GM18873 (cell line): ENCODE data around the gene PSME1.

ENCODE experiments used
- ATAC-seq: cut with Tn5 transposase; IDR thresholded peaks from one replicate; pipeline ENCODE4 v1.9.1; 2021; ENCODE audit warnings: mild to moderate bottlenecking, moderate library complexity, moderate number of reproducible peaks; ENCODE audit not compliant: unreplicated experiment, low FRiP score

PSME1 gene

GRCh38 chr14:24184104-24184970 is 48.3 kb downstream of the PSME1 start:
- ATAC-seq, result no peak

- no peak for ATAC-seq
Measured at GRCh38 chr14:24185026-24185425, 49.0 kb downstream of the PSME1 start.

DNA sequence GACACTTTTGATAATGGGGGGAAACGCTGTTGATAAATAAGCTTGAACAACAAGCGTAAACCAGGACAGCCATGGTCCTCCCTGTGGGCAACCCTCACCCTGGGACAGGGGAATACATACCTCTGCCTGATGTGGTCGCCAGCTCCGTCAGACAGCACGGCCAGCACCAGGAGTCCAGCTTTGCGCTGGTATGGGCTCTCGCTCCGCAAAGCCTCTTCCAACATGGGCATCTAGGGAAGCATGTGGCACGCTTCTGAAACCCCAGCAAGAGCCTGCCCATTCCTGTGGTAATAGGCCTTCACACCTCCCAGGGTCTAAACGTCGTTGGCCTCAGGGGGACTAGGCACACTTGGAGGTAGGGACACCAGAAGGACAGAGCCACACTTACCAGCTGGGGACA is 49.7 kb downstream of the PSME1 start:
- ATAC-seq, result no peak

- ATAC-seq, result no peak
Measured at GRCh38 chr14:24186831-24187538, 51.0 kb downstream of the PSME1 start.

DNA sequence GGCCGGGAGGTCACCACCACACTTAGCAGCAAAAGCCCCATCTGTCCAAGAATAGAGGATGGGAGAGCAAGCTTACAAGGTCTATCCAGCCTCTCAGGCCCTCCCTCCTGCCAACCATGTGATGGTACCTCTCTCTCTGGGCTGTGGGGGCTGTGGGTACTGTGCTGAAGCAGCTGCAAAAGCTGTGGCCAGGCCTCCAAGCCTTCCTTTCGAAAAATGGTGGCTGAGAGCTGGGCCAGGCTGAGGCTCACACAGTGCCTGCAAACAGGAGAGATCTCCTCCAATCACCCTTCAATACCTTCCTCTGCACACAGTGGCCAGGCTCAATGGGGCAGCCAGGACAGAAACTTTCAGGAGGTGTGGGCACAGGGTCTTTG is 51.5 kb downstream of the PSME1 start:
- ATAC-seq, result no peak
